ENCODE results near the gene UST. TPM values are rescaled to one million over a fixed set of nuclear protein-coding genes. Genes with fewer than 3 reads are reported as not detected.

The UST gene
- total RNA-seq, 2 donors from 2014 or later: 24.2 to 30.8 TPM

DNA sequence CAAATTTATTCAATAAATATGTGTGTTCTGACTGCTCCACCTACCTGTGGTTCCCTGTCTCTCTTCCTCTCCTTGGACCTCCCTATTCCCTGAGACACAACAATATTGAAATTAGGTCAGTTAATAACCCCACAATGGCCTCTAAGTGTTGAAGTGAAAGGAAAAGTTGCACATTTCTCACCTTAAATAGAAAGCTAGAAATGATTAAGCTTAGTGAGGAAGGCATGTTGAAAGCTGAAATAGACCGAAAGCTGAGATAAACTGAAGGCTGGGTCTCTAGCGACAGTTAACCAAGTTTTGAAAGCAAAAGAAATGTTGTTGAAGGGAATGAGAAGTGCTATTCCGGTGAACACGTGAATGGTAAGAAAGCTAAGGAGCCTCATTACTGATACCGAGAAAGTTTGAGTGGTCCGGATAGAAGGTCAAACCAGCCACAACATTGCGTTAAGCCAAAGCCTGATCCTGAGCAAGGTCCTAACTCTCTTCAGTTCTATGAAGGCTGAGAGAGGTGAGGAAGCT lies 34.1 kb downstream of the UST start:
- H3K36me3 ChIP-seq: no peaks in the 10 kb centered on the region
- TF ChIP-seq, protein P1, sequence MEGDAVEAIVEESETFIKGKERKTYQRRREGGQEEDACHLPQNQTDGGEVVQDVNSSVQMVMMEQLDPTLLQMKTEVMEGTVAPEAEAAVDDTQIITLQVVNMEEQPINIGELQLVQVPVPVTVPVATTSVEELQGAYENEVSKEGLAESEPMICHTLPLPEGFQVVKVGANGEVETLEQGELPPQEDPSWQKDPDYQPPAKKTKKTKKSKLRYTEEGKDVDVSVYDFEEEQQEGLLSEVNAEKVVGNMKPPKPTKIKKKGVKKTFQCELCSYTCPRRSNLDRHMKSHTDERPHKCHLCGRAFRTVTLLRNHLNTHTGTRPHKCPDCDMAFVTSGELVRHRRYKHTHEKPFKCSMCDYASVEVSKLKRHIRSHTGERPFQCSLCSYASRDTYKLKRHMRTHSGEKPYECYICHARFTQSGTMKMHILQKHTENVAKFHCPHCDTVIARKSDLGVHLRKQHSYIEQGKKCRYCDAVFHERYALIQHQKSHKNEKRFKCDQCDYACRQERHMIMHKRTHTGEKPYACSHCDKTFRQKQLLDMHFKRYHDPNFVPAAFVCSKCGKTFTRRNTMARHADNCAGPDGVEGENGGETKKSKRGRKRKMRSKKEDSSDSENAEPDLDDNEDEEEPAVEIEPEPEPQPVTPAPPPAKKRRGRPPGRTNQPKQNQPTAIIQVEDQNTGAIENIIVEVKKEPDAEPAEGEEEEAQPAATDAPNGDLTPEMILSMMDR (IDR thresholded peaks at IDR 0.05): no peak

DNA sequence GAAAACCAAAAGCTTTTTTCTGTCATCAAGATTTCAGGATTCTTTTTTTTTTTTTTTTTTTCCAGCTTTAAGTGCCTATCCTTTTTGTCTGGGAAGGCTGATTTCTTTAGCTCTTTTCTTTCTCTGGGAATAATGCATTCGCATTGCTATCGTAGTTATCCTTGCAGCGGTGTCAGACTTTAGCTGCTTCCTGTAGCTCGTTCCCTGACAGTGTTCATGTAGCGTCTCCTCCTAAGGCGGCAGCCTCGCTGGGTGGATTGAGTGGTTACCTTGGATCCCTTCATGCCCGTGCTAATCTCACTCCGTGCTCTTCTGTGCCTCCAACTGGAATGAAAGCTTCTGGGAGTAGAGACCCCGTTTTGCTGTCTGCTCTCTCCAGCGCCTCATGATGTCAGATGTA lies 43.1 kb downstream of the UST start:
- ATAC-seq (ENCODE audit: insufficient number of reproducible peaks, low FRiP score, low read depth): no peak
- TF ChIP-seq, protein P1 (IDR thresholded peaks at IDR 0.05): no peak

More for the DNA sequence above, 34.1 kb downstream of the UST start:
- Histone ChIP-seq H3K4me3 (peak overlapping the region; percentile 45), H3K27me3 (replicated peaks; ENCODE audit: insufficient read depth) (no peaks in the 10 kb centered on the region), H3K4me1 (ENCODE audit: control insufficient read depth in 1 of 2, low read depth in 2 of 2) (peaks cover 16 to 41% of the 10 kb centered on the region in 2 donors), H3K27ac (peak overlapping the region in 1 of 2 donors; percentile 24), H3K9me3 (no peaks in the 10 kb centered on the region)
- ATAC-seq (ENCODE audit: insufficient number of reproducible peaks, low FRiP score, low read depth) (no peak), DNase-seq (ENCODE audit: low spot score) (no peak)

DNA sequence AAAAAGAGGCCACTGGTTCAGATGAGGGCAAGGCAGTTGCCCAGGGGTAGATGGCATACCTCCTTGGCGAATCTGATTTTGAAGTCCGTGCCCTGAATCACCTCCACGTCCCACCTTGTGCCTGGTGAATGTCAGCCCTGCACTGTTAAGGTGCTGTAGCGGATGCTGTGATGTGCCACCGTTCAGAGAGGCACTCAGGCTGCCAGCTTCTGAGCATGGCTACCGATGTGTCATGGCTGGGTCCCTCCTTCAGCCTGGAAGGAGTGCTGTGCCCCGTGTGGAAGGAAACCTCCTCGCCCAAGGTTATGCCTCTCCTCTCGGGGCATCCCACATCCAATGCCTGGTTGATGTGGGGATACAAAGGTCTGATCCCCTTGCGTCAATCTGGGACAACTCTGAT lies 43.6 kb downstream of the UST start:
- H3K27ac ChIP-seq: no peak overlapping the region
- TF ChIP-seq, protein P1 (IDR thresholded peaks at IDR 0.05): no peak
- no peaks in the 10 kb centered on the region for H3K9me3 ChIP-seq
- no peaks in the 10 kb centered on the region for H3K36me3 ChIP-seq
- peaks cover 2 to 18% of the 10 kb centered on the region in 2 donors for H3K4me1 ChIP-seq (ENCODE audit: control insufficient read depth in 1 of 2, low read depth in 2 of 2)
- no peaks in the 10 kb centered on the region for H3K27me3 ChIP-seq (replicated peaks; ENCODE audit: insufficient read depth)
- no peak overlapping the region for H3K4me3 ChIP-seq
- ATAC-seq (ENCODE audit: insufficient number of reproducible peaks, low FRiP score, low read depth) (no peak), DNase-seq (ENCODE audit: low spot score) (no peak)

More for the DNA sequence above, 43.1 kb downstream of the UST start:
- Histone ChIP-seq H3K4me3 (no peak overlapping the region), H3K27me3 (replicated peaks; ENCODE audit: insufficient read depth) (no peaks in the 10 kb centered on the region), H3K9me3 (no peaks in the 10 kb centered on the region), H3K27ac (no peak overlapping the region), H3K36me3 (no peaks in the 10 kb centered on the region), H3K4me1 (ENCODE audit: control insufficient read depth in 1 of 2, low read depth in 2 of 2) (peaks cover 0 to 14% of the 10 kb centered on the region in 2 donors)
- no peak for DNase-seq (ENCODE audit: low spot score)

GRCh38 chr6:148790817-148791216 lies 44.0 kb downstream of the UST start:
- Histone ChIP-seq H3K4me3 (no peak overlapping the region), H3K36me3 (no peaks in the 10 kb centered on the region), H3K9me3 (no peaks in the 10 kb centered on the region), H3K4me1 (ENCODE audit: control insufficient read depth in 1 of 2, low read depth in 2 of 2) (peaks cover 2 to 22% of the 10 kb centered on the region in 2 donors), H3K27ac (no peak overlapping the region), H3K27me3 (replicated peaks; ENCODE audit: insufficient read depth) (no peaks in the 10 kb centered on the region)
- TF ChIP-seq, protein P1 (IDR thresholded peaks at IDR 0.05): no peak
- DNase-seq (ENCODE audit: low spot score) (no peak), ATAC-seq (ENCODE audit: insufficient number of reproducible peaks, low FRiP score, low read depth) (no peak)

DNA sequence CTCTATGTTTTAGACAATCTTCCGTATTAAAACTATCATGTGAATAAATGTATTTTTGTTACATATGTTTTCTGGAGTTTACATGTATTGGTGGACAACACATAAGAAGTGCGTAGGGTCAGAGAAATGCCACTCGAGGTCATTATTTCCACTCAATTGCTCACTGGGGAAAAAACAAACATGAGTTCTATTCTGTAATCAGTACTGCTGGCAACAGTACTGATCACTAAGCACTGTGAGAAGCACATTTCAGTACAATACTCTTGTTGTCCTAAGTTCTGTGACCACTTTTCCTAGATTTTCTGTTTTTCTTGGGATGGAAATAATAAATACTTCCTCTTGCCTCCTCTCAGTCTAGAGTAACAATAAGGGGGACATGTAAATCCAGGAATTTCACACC lies 44.5 kb downstream of the UST start:
- Histone ChIP-seq H3K27me3 (replicated peaks; ENCODE audit: insufficient read depth) (no peaks in the 10 kb centered on the region), H3K36me3 (no peaks in the 10 kb centered on the region), H3K27ac (no peak overlapping the region), H3K9me3 (no peaks in the 10 kb centered on the region), H3K4me3 (no peak overlapping the region), H3K4me1 (ENCODE audit: control insufficient read depth in 1 of 2, low read depth in 2 of 2) (peaks cover 2 to 22% of the 10 kb centered on the region in 2 donors)
- ATAC-seq (ENCODE audit: insufficient number of reproducible peaks, low FRiP score, low read depth): no peak
- TF ChIP-seq, protein P1 (IDR thresholded peaks at IDR 0.05): no peak
- DNase-seq (ENCODE audit: low spot score): no peak

All from thoracic aorta (tissue), 2 donors.